Endothelial cell of umbilical vein (primary cell): ENCODE measurements around the gene CAMTA1. TPM values are rescaled to one million over a fixed set of nuclear protein-coding genes. Genes with fewer than 3 reads are reported as not detected.

Experiments
- BruUV-seq: library from RNA; stranded (reverse); fragments of 400-500 nt; replicated peaks from 2 replicates; lab custom pipeline; 2021; lab: Mats Ljungman, UMichigan
- CTCF ChIA-PET: fragments of 300-600, 350-600 bp; sonication (Branson Sonifier 250); formaldehyde crosslinking; loops from one replicate; lab custom pipeline; 2021; ENCODE audit warnings: antibody characterized with exemption, inconsistent platforms; lab: Charles Lee
- POLR2A ChIA-PET: fragments of 300-600, 350-600 bp; sonication (Branson Sonifier 250); formaldehyde crosslinking; loops from one replicate; lab custom pipeline; 2021; ENCODE audit warnings: antibody characterized with exemption, inconsistent platforms; lab: Charles Lee
- DNase-seq: peaks from one replicate; pipeline ENCODE4 v3.0.0-alpha.2; 2011; ENCODE audit warnings: low read depth, low spot score
- FAIRE-seq: peaks from 2 replicates; lab custom pipeline; 2011; peaks lifted over from hg19 to GRCh38; lab: Jason Lieb, UNC
- H2AFZ ChIP-seq: 2 replicates; pipeline ENCODE4 v1.6.0; 2012; ENCODE audit warnings: low read depth, low read length, control low read depth, inconsistent platforms
- H3K27ac ChIP-seq: 2 replicates; pipeline ENCODE4 v1.5.1; 2011; ENCODE audit warnings: low read depth, mild to moderate bottlenecking, control low read depth, low read length, moderate library complexity; ENCODE audit not compliant: insufficient read depth
- H3K27me3 ChIP-seq, 2 experiments: 2 replicates each; pipeline versions ENCODE4 v1.6.0 to v1.6.1; 2011; ENCODE audit warnings: low read length in 2 of 2, mixed read lengths in 1 of 2; ENCODE audit not compliant: control insufficient read depth in 2 of 2, insufficient read depth in 2 of 2
- H3K36me3 ChIP-seq, 2 experiments: 2 replicates in 1 of 2; 3 replicates in 1 of 2; pipeline ENCODE4 v1.5.1; 2011; ENCODE audit warnings: low read length in 2 of 2, mild to moderate bottlenecking in 1 of 2, moderate library complexity in 1 of 2; ENCODE audit not compliant: control insufficient read depth in 2 of 2, insufficient read depth in 2 of 2; ENCODE audit errors: extremely low read depth in 1 of 2
- H3K4me1 ChIP-seq: 3 replicates; pipeline ENCODE4 v1.5.1; 2011; ENCODE audit warnings: mild to moderate bottlenecking, low read length; ENCODE audit not compliant: control insufficient read depth, insufficient read depth; ENCODE audit errors: extremely low read depth
- H3K4me2 ChIP-seq: 2 replicates; pipeline ENCODE4 v1.6.1; 2011; ENCODE audit warnings: low read length, control low read depth, mixed read lengths; ENCODE audit not compliant: insufficient read depth
- H3K4me3 ChIP-seq, 3 experiments: fragments of 200-600 bp in 1 of 3; sonication (generic), shearing (Covaris generic) in 1 of 3; replicated peaks in 1 of 3; 2 replicates each; pipeline ENCODE4 v1.5.1; 2011 to 2016; ENCODE audit warnings: control low read depth in 3 of 3, low read length in 3 of 3, mild to moderate bottlenecking in 2 of 3, inconsistent platforms in 1 of 3, low read depth in 1 of 3, moderate library complexity in 1 of 3; ENCODE audit not compliant: insufficient read depth in 1 of 3
- H3K79me2 ChIP-seq: 2 replicates; pipeline ENCODE4 v1.6.0; 2012; ENCODE audit warnings: low read length, inconsistent platforms; ENCODE audit not compliant: control insufficient read depth, insufficient read depth
- H3K9ac ChIP-seq: replicated peaks from 2 replicates; pipeline ENCODE3; 2011; ENCODE audit warnings: low read length, control low read depth; ENCODE audit not compliant: insufficient read depth; ENCODE audit errors: extremely low read depth
- H3K9me1 ChIP-seq: replicated peaks from 3 replicates; pipeline ENCODE4 v1.6.0; 2011; ENCODE audit warnings: mild to moderate bottlenecking, low read length; ENCODE audit not compliant: control insufficient read depth, insufficient read depth; ENCODE audit errors: extremely low read depth
- H3K9me3 ChIP-seq: replicated peaks from 2 replicates; pipeline ENCODE4 v1.5.1; 2012; ENCODE audit warnings: low read length, inconsistent platforms; ENCODE audit not compliant: control insufficient read depth, insufficient read depth
- H4K20me1 ChIP-seq: replicated peaks from 2 replicates; pipeline ENCODE3; 2011; ENCODE audit warnings: mild to moderate bottlenecking, low read length; ENCODE audit not compliant: control insufficient read depth, insufficient read depth; ENCODE audit errors: extremely low read depth
- EZH2 ChIP-seq: IDR thresholded peaks from 2 replicates; pipeline ENCODE4 v1.6.1; 2012; ENCODE audit warnings: borderline replicate concordance, low read depth, mild to moderate bottlenecking, moderate library complexity, low read length, inconsistent platforms; ENCODE audit not compliant: severe bottlenecking
- FOS ChIP-seq: IDR thresholded peaks from 2 replicates; pipeline ENCODE4 v1.6.1; 2011; ENCODE audit warnings: mild to moderate bottlenecking, low read length, moderate library complexity, borderline replicate concordance; ENCODE audit not compliant: insufficient read depth
- GATA2 ChIP-seq: IDR thresholded peaks from 2 replicates; pipeline ENCODE4 v1.7.0; 2011; ENCODE audit warnings: low read depth, mild to moderate bottlenecking, moderate library complexity, mixed read lengths, low read length; ENCODE audit not compliant: insufficient read length, insufficient read depth
- JUN ChIP-seq: IDR thresholded peaks from 2 replicates; pipeline ENCODE4 v1.6.1; 2011; ENCODE audit warnings: borderline replicate concordance, low read depth; ENCODE audit not compliant: insufficient read length, insufficient read depth
- MYC ChIP-seq: IDR thresholded peaks from one replicate; pipeline ENCODE4 v1.6.1; 2011; ENCODE audit warnings: mild to moderate bottlenecking, low read depth, low read length
- POLR2A ChIP-seq: IDR thresholded peaks from 2 replicates; pipeline ENCODE4 v1.6.1; 2012; ENCODE audit warnings: low read depth, mild to moderate bottlenecking, control low read depth, low read length
- POLR2AphosphoS5 ChIP-seq: IDR thresholded peaks from 2 replicates; pipeline ENCODE4 v1.6.1; 2012; ENCODE audit warnings: low read depth, mild to moderate bottlenecking, control low read depth, low read length, moderate library complexity; ENCODE audit not compliant: insufficient read depth
- dilution Hi-C: fragments of 300-500 bp; cut with MboI; formaldehyde crosslinking; loops from one replicate; pipeline ENCODE4 v1.15.0; 2019; ENCODE audit warnings: low sequenced_read_pairs; ENCODE audit not compliant: extremely low pct_ligation_motif_present
- intact Hi-C: fragments of 100-400 bp; cut with micrococcal nuclease; formaldehyde crosslinking; loops from one replicate; pipeline ENCODE4 v1.10.0; 2022
- polyA plus RNA-seq, 4 experiments: library from polyadenylated mRNA; depleted of rRNA in 3 of 4; stranded (reverse) in 3 of 4; unstranded in 1 of 4; fragments of >200 nt; gene quantifications; 2 replicates each; pipeline versions ENCODE4 v1.2.1 to v1.2.3, GENCODE V29; 2011 to 2012; ENCODE audit warnings: missing spikeins in 1 of 4
- total RNA-seq: library from RNA; stranded (reverse); gene quantifications from 2 replicates; pipeline ENCODE4 v1.2.3, GENCODE V29; 2021
- TF ChIP-seq, protein P1 (sequence below), 2 donors: IDR thresholded peaks; 1 replicate in 1 of 2; 2 replicates in 1 of 2; pipeline ENCODE4 v1.5.1; 2011; ENCODE audit warnings: low read length in 2 of 2, mild to moderate bottlenecking in 2 of 2, moderate library complexity in 2 of 2, control low read depth in 1 of 2, inconsistent platforms in 1 of 2, low read depth in 1 of 2; ENCODE audit not compliant: insufficient read depth in 1 of 2; ENCODE audit errors: extremely low read depth in 1 of 2
- TF ChIP-seq, protein P2 (sequence below): IDR thresholded peaks from 2 replicates; pipeline ENCODE4 v1.6.1; 2011; ENCODE audit not compliant: insufficient read depth, insufficient read length

CAMTA1 gene
- total and polyA plus RNA-seq, 2 donors (not counting 3 experiments of a cell fraction or from before 2014, with no cell fraction given): 50.8 to 92.7 TPM

DNA sequence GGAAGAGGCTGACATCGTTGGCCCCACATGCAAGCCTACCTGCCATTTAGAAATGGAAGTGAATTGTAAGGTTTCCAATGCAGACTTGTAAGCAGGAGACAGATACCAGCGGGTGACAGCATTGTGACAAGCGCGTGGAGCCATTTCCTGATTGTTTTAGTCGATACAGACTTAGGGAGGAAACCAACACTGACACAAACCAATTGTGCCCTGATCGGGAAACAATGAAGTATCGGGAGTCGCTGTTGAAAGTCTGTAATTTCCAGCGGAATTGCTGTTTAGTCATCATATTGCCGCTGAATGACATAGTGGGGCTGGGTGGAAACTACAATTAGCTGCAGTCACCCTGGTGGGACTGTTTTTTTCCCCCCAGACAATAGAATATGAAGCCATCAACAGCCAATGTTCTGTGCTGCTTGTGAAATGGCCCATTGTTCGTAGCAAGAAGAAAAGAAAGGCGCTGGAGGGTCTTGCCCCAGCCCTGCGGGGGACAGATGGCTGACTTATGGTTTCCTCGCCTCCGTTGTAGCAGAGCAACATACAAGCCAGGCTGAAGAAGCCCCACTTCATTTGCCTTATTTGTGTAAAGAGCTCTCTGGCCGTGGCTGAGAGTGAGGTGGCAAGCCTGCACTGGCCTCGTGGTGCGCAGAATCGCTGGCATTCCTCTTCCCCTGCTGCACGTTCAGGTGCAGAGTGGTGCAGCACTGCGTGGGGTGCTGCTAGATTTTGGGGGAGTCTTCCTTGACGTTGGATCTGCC, 462.7 kb downstream of the CAMTA1 start:
- Histone ChIP-seq H3K4me1 (no peaks in the 10 kb centered on the region), H2AFZ (peak overlapping the region; percentile 41), H3K9me3 (no peaks in the 10 kb centered on the region), H3K79me2 (no peaks in the 10 kb centered on the region), H3K27me3 (no peaks in the 10 kb centered on the region), H3K27ac (no peak overlapping the region), H4K20me1 (no peaks in the 10 kb centered on the region), H3K4me2 (no peak overlapping the region), H3K9me1 (no peaks in the 10 kb centered on the region), H3K36me3 (no peaks in the 10 kb centered on the region), H3K9ac (no peak overlapping the region), H3K4me3 (no peak overlapping the region)
- dilution Hi-C loops: no loop called here
- BruUV-seq: no TSS peak
- POLR2A ChIA-PET: no interaction called here
- intact Hi-C loops: no loop called here
- peak; percentile 82 for FAIRE-seq
- CTCF ChIA-PET: no interaction called here
- DNase-seq: peak; percentile 52
- TF ChIP-seq POLR2AphosphoS5: no peak
- no peak for TF ChIP-seq GATA2
- TF ChIP-seq FOS: peak; percentile 14

DNA sequence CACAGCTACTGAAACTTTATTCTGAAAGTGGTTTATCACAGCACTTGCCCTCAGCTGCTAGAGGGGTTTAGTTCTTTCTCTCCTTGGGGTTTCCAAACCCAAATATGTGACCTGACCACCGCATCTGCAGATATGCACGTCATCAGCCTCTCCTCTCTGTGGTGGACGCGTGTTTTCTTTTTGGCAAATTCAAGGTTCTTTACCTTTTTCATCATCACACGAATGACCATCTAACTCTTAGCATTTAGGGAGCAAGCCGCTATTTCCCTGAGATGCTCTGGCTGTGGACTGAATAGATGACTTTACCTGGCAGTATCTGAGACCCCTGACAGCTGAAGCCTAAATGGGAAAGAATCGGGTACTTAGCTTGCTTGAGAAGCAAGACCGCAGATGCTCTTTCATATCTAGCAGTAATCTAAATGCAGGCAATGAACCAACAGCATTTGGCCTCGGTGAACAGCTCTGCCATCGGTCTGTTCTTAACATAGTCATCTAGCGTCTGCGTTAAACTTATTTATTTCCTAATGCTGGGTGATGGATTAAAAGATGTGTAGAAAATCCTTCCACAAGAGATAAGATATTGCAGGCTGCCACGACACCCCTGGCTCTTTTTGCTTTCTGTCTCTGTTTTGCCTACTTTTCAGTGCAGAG, 463.4 kb downstream of the CAMTA1 start:
- no peak for FAIRE-seq

More for the DNA sequence above, 463.4 kb downstream of the CAMTA1 start:
- Histone ChIP-seq H3K4me1 (no peaks in the 10 kb centered on the region), H3K27ac (no peak overlapping the region), H3K27me3 (no peaks in the 10 kb centered on the region), H3K36me3 (no peaks in the 10 kb centered on the region), H3K9me3 (no peaks in the 10 kb centered on the region), H4K20me1 (no peaks in the 10 kb centered on the region), H2AFZ (no peak overlapping the region), H3K4me2 (no peak overlapping the region), H3K9me1 (no peaks in the 10 kb centered on the region), H3K9ac (no peak overlapping the region), H3K79me2 (no peaks in the 10 kb centered on the region), H3K4me3 (no peak overlapping the region)
- ChIA-PET CTCF (no interaction called here), POLR2A (no interaction called here)
- DNase-seq: no peak
- dilution Hi-C loops: no loop called here
- TF ChIP-seq POLR2A (no peak), GATA2 (no peak), JUN (no peak), EZH2 (no peak), POLR2AphosphoS5 (no peak), MYC (no peak), FOS (no peak)
- TF ChIP-seq, protein P1, sequence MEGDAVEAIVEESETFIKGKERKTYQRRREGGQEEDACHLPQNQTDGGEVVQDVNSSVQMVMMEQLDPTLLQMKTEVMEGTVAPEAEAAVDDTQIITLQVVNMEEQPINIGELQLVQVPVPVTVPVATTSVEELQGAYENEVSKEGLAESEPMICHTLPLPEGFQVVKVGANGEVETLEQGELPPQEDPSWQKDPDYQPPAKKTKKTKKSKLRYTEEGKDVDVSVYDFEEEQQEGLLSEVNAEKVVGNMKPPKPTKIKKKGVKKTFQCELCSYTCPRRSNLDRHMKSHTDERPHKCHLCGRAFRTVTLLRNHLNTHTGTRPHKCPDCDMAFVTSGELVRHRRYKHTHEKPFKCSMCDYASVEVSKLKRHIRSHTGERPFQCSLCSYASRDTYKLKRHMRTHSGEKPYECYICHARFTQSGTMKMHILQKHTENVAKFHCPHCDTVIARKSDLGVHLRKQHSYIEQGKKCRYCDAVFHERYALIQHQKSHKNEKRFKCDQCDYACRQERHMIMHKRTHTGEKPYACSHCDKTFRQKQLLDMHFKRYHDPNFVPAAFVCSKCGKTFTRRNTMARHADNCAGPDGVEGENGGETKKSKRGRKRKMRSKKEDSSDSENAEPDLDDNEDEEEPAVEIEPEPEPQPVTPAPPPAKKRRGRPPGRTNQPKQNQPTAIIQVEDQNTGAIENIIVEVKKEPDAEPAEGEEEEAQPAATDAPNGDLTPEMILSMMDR (IDR thresholded peaks at IDR 0.05; ENCODE audit: extremely low read depth in 1 of 2, insufficient read depth in 1 of 2, low read depth in 1 of 2, low read length in 2 of 2): no peak
- TF ChIP-seq, protein P2, sequence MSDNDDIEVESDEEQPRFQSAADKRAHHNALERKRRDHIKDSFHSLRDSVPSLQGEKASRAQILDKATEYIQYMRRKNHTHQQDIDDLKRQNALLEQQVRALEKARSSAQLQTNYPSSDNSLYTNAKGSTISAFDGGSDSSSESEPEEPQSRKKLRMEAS: no peak
- no TSS peak for BruUV-seq
- intact Hi-C loops: no loop called here
